Measurements from ENCODE around the gene DNAH17.

DNA sequence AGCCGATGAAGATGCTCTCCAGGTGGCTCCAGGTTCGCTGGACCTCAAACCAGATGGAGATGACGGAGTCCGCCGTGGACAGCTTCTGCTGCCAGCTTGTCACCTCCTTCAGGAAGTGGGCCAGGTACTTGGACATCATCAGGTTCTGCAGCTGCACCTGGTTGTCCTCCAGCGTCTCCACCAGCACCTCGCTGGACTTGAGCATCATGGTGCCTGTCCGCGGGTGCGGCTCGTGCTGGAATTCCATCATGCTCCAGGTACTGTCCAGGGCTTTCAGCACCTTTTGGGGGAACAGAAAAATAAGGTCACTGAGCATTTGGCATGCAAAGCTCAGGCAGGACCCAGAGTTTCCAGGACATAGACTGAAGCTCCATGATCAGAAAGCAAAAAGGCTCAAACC is 69.7 kb downstream of the DNAH17 start:
- TF ChIP-seq, protein P1, sequence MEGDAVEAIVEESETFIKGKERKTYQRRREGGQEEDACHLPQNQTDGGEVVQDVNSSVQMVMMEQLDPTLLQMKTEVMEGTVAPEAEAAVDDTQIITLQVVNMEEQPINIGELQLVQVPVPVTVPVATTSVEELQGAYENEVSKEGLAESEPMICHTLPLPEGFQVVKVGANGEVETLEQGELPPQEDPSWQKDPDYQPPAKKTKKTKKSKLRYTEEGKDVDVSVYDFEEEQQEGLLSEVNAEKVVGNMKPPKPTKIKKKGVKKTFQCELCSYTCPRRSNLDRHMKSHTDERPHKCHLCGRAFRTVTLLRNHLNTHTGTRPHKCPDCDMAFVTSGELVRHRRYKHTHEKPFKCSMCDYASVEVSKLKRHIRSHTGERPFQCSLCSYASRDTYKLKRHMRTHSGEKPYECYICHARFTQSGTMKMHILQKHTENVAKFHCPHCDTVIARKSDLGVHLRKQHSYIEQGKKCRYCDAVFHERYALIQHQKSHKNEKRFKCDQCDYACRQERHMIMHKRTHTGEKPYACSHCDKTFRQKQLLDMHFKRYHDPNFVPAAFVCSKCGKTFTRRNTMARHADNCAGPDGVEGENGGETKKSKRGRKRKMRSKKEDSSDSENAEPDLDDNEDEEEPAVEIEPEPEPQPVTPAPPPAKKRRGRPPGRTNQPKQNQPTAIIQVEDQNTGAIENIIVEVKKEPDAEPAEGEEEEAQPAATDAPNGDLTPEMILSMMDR (IDR thresholded peaks at IDR 0.05): no peak
- no peak for TF ChIP-seq POLR2A (IDR thresholded peaks at IDR 0.05)

Data from esophagus squamous epithelium (tissue), 4 donors.